ENCODE data around the gene HDAC11. TPM values are rescaled to one million over a fixed set of nuclear protein-coding genes. Genes with fewer than 3 reads are reported as not detected.

HDAC11 gene
- total and polyA plus RNA-seq, 3 experiments from 2014 or later: 2.6 to 7.5 (median 3.2) TPM

GRCh38 chr3:13541691-13542090 lies 61.6 kb downstream of the HDAC11 start:
- peaks cover 12 to 18% (median 16%) of the 10 kb centered on the region in 3 donors for H3K4me1 Mint-ChIP-seq
- Histone ChIP-seq H3K36me3 (ENCODE audit: insufficient read depth, low read length) (no peaks in the 10 kb centered on the region), H3K9me3 (ENCODE audit: low read length) (no peaks in the 10 kb centered on the region), H3K4me1 (ENCODE audit: insufficient read depth, low read length) (peaks cover 14% of the 10 kb centered on the region), H3K27me3 (ENCODE audit: insufficient read depth, low read length, poor library complexity, severe bottlenecking) (no peaks in the 10 kb centered on the region), H3K4me3 (ENCODE audit: low read length) (no peak overlapping the region), H3K27ac (ENCODE audit: low read depth, low read length) (no peak overlapping the region)
- H3K27me3 Mint-ChIP-seq: peaks cover 21 to 44% of the 10 kb centered on the region in 2 donors
- DNase-seq: no peak
- peaks cover 0 to 8% (median 4%) of the 10 kb centered on the region in 5 donors for H3K9me3 Mint-ChIP-seq
- peaks cover 0 to 7% (median 0%) of the 10 kb centered on the region in 3 donors for H3K36me3 Mint-ChIP-seq
- CTCF ChIA-PET: no interaction called here
- peak overlapping the region in 1 of 8 donors; percentile 52 for H3K27ac Mint-ChIP-seq
- POLR2A ChIA-PET: no interaction called here
- no peak overlapping the region for H3K4me3 Mint-ChIP-seq

GRCh38 chr3:13542142-13542541 lies 62.0 kb downstream of the HDAC11 start:
- peaks cover 12 to 15% (median 14%) of the 10 kb centered on the region in 3 donors for H3K4me1 Mint-ChIP-seq
- peaks cover 0 to 7% (median 0%) of the 10 kb centered on the region in 3 donors for H3K36me3 Mint-ChIP-seq
- H3K9me3 Mint-ChIP-seq: peaks cover 0 to 8% (median 4%) of the 10 kb centered on the region in 5 donors
- ChIA-PET CTCF (no interaction called here), POLR2A (no interaction called here)
- H3K27ac Mint-ChIP-seq: no peak overlapping the region
- Histone ChIP-seq H3K27ac (ENCODE audit: low read depth, low read length) (no peak overlapping the region), H3K9me3 (ENCODE audit: low read length) (no peaks in the 10 kb centered on the region), H3K36me3 (ENCODE audit: insufficient read depth, low read length) (no peaks in the 10 kb centered on the region), H3K4me3 (ENCODE audit: low read length) (no peak overlapping the region), H3K4me1 (ENCODE audit: insufficient read depth, low read length) (peaks cover 13% of the 10 kb centered on the region), H3K27me3 (ENCODE audit: insufficient read depth, low read length, poor library complexity, severe bottlenecking) (no peaks in the 10 kb centered on the region)
- no peak for DNase-seq
- no peak overlapping the region for H3K4me3 Mint-ChIP-seq
- peaks cover 18 to 43% of the 10 kb centered on the region in 2 donors for H3K27me3 Mint-ChIP-seq

GRCh38 chr3:13543253-13543652 lies 63.1 kb downstream of the HDAC11 start:
- ChIA-PET POLR2A (no interaction called here), CTCF (no interaction called here)
- DNase-seq: no peak
- H3K4me1 ChIP-seq (ENCODE audit: insufficient read depth, low read length): peaks cover 13% of the 10 kb centered on the region
- H3K4me3 Mint-ChIP-seq: no peak overlapping the region
- peaks cover 15 to 18% (median 16%) of the 10 kb centered on the region in 3 donors for H3K4me1 Mint-ChIP-seq
- no peaks in the 10 kb centered on the region for H3K9me3 ChIP-seq (ENCODE audit: low read length)
- H3K4me3 ChIP-seq (ENCODE audit: low read length): no peak overlapping the region
- no peak overlapping the region for H3K27ac Mint-ChIP-seq
- H3K36me3 ChIP-seq (ENCODE audit: insufficient read depth, low read length): no peaks in the 10 kb centered on the region
- H3K27me3 ChIP-seq (ENCODE audit: insufficient read depth, low read length, poor library complexity, severe bottlenecking): peaks cover 2% of the 10 kb centered on the region
- H3K36me3 Mint-ChIP-seq: peaks cover 0 to 7% (median 0%) of the 10 kb centered on the region in 3 donors
- H3K27me3 Mint-ChIP-seq: peaks cover 21 to 51% of the 10 kb centered on the region in 2 donors
- H3K27ac ChIP-seq (ENCODE audit: low read depth, low read length): no peak overlapping the region
- H3K9me3 Mint-ChIP-seq: peaks cover 0 to 8% (median 4%) of the 10 kb centered on the region in 5 donors

GRCh38 chr3:13544293-13544831 lies 64.3 kb downstream of the HDAC11 start:
- Histone ChIP-seq H3K4me1 (ENCODE audit: insufficient read depth, low read length) (peaks cover 13% of the 10 kb centered on the region), H3K36me3 (ENCODE audit: insufficient read depth, low read length) (no peaks in the 10 kb centered on the region), H3K27ac (ENCODE audit: low read depth, low read length) (no peak overlapping the region), H3K27me3 (ENCODE audit: insufficient read depth, low read length, poor library complexity, severe bottlenecking) (peaks cover 4% of the 10 kb centered on the region), H3K4me3 (ENCODE audit: low read length) (no peak overlapping the region), H3K9me3 (ENCODE audit: low read length) (no peaks in the 10 kb centered on the region)
- H3K4me3 Mint-ChIP-seq: peak overlapping the region in 1 of 7 donors; percentile 78
- peaks cover 19 to 50% of the 10 kb centered on the region in 2 donors for H3K27me3 Mint-ChIP-seq
- H3K36me3 Mint-ChIP-seq: peaks cover 0 to 7% (median 0%) of the 10 kb centered on the region in 3 donors
- H3K9me3 Mint-ChIP-seq: peaks cover 0 to 8% (median 4%) of the 10 kb centered on the region in 5 donors
- H3K4me1 Mint-ChIP-seq: peaks cover 16 to 21% (median 18%) of the 10 kb centered on the region in 3 donors
- CTCF ChIA-PET: no interaction called here
- POLR2A ChIA-PET: no interaction called here
- no peak overlapping the region for H3K27ac Mint-ChIP-seq
- peak in 2 of 5 donors; percentile 21 to 80 for DNase-seq

- no peak overlapping the region for H3K4me3 Mint-ChIP-seq
- Histone ChIP-seq H3K4me1 (ENCODE audit: insufficient read depth, low read length) (peaks cover 13% of the 10 kb centered on the region), H3K9me3 (ENCODE audit: low read length) (no peaks in the 10 kb centered on the region), H3K27me3 (ENCODE audit: insufficient read depth, low read length, poor library complexity, severe bottlenecking) (peaks cover 10% of the 10 kb centered on the region), H3K27ac (ENCODE audit: low read depth, low read length) (no peak overlapping the region), H3K36me3 (ENCODE audit: insufficient read depth, low read length) (no peaks in the 10 kb centered on the region), H3K4me3 (ENCODE audit: low read length) (no peak overlapping the region)
- POLR2A ChIA-PET: no interaction called here
- DNase-seq: no peak
- CTCF ChIA-PET: no interaction called here
- H3K36me3 Mint-ChIP-seq: peaks cover 0 to 11% (median 0%) of the 10 kb centered on the region in 3 donors
- peaks cover 23 to 52% of the 10 kb centered on the region in 2 donors for H3K27me3 Mint-ChIP-seq
- peaks cover 22 to 27% (median 23%) of the 10 kb centered on the region in 3 donors for H3K4me1 Mint-ChIP-seq
- H3K27ac Mint-ChIP-seq: peak overlapping the region in 1 of 8 donors; percentile 6
- H3K9me3 Mint-ChIP-seq: peaks cover 0 to 10% (median 4%) of the 10 kb centered on the region in 5 donors
Measured at GRCh38 chr3:13544951-13545651, 65.0 kb downstream of the HDAC11 start.

- CTCF ChIA-PET: no interaction called here
- POLR2A ChIA-PET: no interaction called here
Measured at GRCh38 chr3:13545952-13546454, 65.9 kb downstream of the HDAC11 start.

GRCh38 chr3:13546667-13547171 lies 66.6 kb downstream of the HDAC11 start:
- ChIA-PET CTCF (no interaction called here), POLR2A (no interaction called here)
- Mint-ChIP-seq H3K36me3 (peaks cover 0 to 11% (median 0%) of the 10 kb centered on the region in 3 donors), H3K27ac (no peak overlapping the region), H3K4me3 (no peak overlapping the region), H3K4me1 (peaks cover 22 to 27% (median 23%) of the 10 kb centered on the region in 3 donors), H3K27me3 (peaks cover 26 to 57% of the 10 kb centered on the region in 2 donors), H3K9me3 (peaks cover 0 to 6% (median 4%) of the 10 kb centered on the region in 5 donors)
- H3K36me3 ChIP-seq (ENCODE audit: insufficient read depth, low read length): no peaks in the 10 kb centered on the region
- H3K27ac ChIP-seq (ENCODE audit: low read depth, low read length): no peak overlapping the region
- no peak for DNase-seq
- H3K9me3 ChIP-seq (ENCODE audit: low read length): no peaks in the 10 kb centered on the region
- H3K4me3 ChIP-seq (ENCODE audit: low read length): no peak overlapping the region
- peaks cover 13% of the 10 kb centered on the region for H3K4me1 ChIP-seq (ENCODE audit: insufficient read depth, low read length)
- peaks cover 11% of the 10 kb centered on the region for H3K27me3 ChIP-seq (ENCODE audit: insufficient read depth, low read length, poor library complexity, severe bottlenecking)

More at GRCh38 chr3:13545952-13546454, 65.9 kb downstream of the HDAC11 start:
- H3K9me3 ChIP-seq (ENCODE audit: low read length): no peaks in the 10 kb centered on the region
- Mint-ChIP-seq H3K27ac (no peak overlapping the region), H3K4me3 (no peak overlapping the region), H3K27me3 (peaks cover 28 to 53% of the 10 kb centered on the region in 2 donors), H3K36me3 (peaks cover 0 to 11% (median 0%) of the 10 kb centered on the region in 3 donors), H3K4me1 (peaks cover 22 to 27% (median 23%) of the 10 kb centered on the region in 3 donors), H3K9me3 (peaks cover 0 to 10% (median 4%) of the 10 kb centered on the region in 5 donors)
- H3K36me3 ChIP-seq (ENCODE audit: insufficient read depth, low read length): no peaks in the 10 kb centered on the region
- no peak overlapping the region for H3K4me3 ChIP-seq (ENCODE audit: low read length)
- DNase-seq: no peak
- peaks cover 13% of the 10 kb centered on the region for H3K4me1 ChIP-seq (ENCODE audit: insufficient read depth, low read length)
- no peak overlapping the region for H3K27ac ChIP-seq (ENCODE audit: low read depth, low read length)
- peaks cover 11% of the 10 kb centered on the region for H3K27me3 ChIP-seq (ENCODE audit: insufficient read depth, low read length, poor library complexity, severe bottlenecking)
